Subcutaneous adipose tissue (tissue), 4 donors: ENCODE measurements around the gene CDK18. TPM values are rescaled to one million over a fixed set of nuclear protein-coding genes. Genes with fewer than 3 reads are reported as not detected.

Experiments
- total RNA-seq, 4 donors: library from RNA; depleted of rRNA; stranded (reverse); fragments of >200 nt; gene quantifications; one replicate each; pipeline ENCODE4 v1.1.0, GENCODE V29; 2016
- TF ChIP-seq, protein P1 (sequence below): fragments of 450-650 bp; IDR thresholded peaks from one replicate; pipeline ENCODE4 v1.5.1; 2016; ENCODE audit warnings: low read depth, mild to moderate bottlenecking, control low read depth, antibody characterized with exemption, moderate library complexity

The CDK18 gene
- total RNA-seq, 4 donors from 2014 or later = 1.6 to 7.8 (median 2.4) TPM

DNA sequence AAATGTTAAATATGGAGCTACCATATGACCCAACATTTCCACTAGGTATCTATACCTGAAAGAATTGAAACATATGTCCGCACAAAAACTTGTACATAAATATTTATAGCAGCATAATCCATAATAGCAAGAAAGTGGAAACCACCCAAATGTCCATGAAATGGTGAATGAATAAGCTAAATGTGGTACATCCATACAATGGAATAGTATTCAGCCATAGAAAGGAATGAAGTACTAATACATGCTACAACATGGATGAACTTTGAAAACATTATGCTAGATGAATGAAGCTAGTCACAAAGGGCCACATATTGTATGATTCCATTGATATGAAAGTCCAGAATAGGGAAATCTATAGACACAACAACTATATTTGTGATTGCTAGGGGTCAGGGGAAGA, 28.6 kb upstream of the CDK18 start:
- TF ChIP-seq, protein P1, sequence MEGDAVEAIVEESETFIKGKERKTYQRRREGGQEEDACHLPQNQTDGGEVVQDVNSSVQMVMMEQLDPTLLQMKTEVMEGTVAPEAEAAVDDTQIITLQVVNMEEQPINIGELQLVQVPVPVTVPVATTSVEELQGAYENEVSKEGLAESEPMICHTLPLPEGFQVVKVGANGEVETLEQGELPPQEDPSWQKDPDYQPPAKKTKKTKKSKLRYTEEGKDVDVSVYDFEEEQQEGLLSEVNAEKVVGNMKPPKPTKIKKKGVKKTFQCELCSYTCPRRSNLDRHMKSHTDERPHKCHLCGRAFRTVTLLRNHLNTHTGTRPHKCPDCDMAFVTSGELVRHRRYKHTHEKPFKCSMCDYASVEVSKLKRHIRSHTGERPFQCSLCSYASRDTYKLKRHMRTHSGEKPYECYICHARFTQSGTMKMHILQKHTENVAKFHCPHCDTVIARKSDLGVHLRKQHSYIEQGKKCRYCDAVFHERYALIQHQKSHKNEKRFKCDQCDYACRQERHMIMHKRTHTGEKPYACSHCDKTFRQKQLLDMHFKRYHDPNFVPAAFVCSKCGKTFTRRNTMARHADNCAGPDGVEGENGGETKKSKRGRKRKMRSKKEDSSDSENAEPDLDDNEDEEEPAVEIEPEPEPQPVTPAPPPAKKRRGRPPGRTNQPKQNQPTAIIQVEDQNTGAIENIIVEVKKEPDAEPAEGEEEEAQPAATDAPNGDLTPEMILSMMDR = no peak

DNA sequence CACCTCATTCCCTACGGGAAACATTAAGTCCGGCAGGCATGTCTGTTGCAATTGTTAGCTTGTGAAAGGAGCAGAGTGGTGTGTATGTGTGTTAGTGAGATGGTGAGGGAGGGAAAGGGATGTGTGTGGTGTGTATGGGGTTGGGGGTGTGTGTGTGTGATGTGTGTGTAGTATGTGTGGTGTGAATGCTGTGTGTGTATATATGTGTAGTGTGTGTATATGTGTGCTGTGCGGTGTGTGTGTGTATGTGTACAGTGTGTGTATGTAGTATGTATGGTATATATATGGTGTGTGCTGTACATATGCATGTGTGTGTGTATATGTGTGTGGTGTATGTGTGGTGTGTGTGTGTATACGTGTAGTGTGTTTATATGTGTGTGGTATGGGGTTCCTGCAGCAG, 27.8 kb upstream of the CDK18 start:
- TF ChIP-seq, protein P1 = no peak

DNA sequence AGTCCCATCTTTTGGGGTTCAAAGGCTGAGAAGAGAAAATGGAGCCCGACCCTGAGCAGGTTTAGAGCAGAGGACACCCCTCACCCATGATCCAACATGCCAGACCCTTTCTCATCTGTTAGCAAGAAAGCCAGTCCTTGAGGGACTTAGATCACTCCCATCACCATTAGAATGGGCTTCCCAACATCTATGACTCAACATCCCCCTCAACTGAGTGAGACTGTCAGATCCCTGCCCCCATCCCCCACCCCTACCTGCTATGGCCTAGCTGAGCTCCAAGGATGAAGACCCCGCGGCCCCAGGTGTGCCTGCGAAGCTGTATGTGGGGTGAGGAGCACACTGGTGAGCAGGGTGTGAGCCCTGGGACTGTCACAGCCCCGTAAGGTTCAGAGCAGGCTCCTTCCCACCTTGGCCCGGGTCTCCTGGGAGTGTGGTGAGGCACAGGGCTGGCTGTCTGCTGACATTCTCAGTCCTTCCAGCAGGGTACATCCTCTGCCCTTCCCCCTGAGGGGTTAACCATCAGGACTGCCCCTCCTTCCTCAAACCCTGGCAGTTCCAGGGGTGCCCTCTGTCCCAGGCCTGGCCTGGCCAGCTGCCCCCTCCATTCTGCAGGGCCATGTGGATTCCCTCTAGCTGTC, 27.2 kb upstream of the CDK18 start:
- TF ChIP-seq, protein P1 = no peak

DNA sequence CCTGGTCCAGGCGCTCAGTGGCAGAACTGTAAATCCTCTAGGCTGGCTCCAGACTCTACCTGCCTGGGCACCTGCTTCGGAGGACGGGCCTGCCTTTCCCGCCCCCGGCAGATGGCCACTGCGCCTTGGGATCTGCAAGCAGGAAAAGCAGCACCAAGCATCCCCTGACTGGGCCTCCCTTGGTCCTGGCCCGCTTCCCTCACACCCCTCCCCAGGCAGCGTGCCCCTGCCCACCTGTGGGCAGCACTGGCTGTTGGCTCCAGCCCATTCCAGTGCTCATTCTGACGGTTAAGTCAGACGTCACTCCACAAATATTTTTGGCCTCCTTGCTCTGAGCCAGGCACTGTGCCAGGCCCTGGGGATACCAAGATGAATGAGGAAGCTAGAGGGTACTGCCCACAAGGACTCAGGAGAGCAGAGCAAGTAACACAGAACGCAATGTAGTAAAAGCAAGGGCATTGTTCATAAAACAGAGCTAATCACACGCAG, 26.7 kb upstream of the CDK18 start:
- TF ChIP-seq, protein P1 = no peak

DNA sequence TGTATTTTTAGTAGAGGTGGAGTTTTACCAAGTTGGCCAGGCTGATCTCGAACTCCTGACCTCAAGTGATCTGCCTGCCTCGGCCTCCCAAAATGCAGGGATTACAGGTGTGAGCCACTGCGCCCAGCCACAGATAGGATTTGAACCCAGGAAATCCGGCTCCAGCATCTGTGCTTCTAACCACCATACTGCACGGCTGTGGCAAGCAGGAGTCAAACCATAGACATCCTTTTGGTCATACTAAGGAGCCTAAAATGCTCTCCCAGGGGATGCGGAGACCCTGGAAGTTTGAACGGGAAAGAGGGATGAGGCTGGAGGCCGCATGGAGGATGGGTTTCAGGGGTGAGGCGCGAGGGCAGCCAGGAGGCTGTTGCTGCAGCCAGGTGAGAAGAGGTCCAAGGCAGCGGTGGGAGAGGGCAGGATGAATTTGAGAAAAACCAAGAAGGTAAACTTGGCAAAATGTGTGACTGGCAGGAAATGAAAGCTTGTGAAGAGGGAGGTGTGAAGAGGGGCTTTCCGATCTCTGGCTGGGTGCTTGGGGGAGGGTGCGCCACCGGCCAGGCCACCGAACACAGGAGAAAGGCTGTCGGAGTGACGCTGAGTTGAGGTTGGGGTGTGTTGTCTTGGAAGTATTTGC, 24.0 kb upstream of the CDK18 start:
- TF ChIP-seq, protein P1 = no peak

DNA sequence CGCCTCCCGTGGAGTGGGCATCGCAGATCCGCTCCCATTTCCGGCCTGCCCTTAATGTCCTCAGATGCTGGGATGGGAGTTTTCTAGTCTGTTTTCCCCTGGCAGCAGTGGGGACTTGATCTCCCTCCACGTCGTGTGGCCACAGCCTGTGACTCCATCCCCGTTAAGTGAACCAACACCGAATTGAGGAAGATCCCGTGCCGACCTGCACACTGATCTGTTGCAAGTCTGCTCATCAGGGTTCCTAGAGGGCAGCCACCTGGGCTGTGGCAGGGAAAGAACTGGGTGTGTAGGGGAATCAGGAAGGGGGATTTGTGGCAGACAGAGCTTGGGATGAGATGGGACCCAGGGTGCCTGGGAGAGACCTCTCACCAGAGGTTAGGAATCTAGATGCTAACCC, 23.3 kb upstream of the CDK18 start:
- TF ChIP-seq, protein P1 = no peak

DNA sequence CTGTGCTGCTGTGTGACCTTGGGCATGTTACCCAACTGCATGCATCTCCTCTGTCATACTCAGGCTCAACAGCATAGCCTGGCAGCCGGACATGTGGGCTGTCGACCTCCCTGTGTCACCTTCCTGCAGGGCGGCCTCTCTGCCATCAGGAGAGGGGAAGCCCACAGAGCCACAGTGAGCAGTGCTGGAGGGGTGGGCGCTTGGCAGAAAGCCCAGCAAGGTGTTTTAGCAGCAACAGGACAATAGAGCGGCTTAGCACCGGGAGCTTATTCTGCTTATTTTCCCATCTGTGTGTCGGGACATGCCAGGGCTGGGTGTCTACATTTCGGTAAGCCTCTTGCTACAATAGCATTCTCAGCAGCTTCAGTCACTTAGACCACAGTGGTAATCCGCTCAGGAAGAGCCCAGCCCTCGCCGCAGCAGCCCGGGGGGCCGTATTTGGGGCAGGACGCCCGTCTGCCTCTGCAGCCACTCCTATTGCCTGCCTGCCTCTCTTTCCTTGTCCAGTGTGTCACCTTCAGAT, 22.8 kb upstream of the CDK18 start:
- TF ChIP-seq, protein P1 = no peak
